Fibroblast of mammary gland (primary cell): ENCODE measurements around the gene CD300E.
"Not testable (repeated sequence)": the region's sequence is repeated elsewhere in the genome, so short reads cannot be mapped to it uniquely, and the experiment has no call there.

Source experiments
- DNase-seq: peaks from one replicate; pipeline ENCODE4 v3.0.0-alpha.2; 2010; ENCODE audit warnings: low read depth
- H3K4me3 ChIP-seq: 2 replicates; pipeline ENCODE4 v1.5.1; 2011; ENCODE audit warnings: low read depth, mild to moderate bottlenecking, low read length, moderate library complexity; ENCODE audit not compliant: control insufficient read depth
- TF ChIP-seq, protein P1 (sequence below): conservative IDR thresholded peaks from 2 replicates; pipeline ENCODE4 v1.5.1; 2011; ENCODE audit warnings: low read depth, low read length, inconsistent platforms; ENCODE audit not compliant: control insufficient read depth, insufficient read depth

The CD300E gene

DNA sequence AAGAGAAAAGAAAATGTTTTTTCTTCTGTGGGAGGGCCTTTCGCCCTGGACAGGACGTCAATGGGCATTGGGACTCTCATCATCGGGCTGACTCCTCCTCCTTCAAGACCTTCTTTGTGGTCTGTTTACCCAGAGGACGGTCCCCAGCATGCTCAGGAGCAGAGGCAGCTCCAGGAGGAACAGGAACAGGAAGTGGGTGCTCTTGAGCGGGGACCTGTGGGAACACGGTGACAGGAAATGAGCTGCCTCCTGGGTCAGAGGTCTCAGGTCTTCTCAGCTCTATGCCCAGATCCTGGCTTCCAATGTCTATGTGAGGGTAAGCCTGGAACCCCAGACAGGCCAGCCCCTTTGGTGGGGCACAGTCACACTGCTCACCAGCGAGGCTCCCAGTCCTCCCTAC, 43.6 kb downstream of the CD300E start:
- TF ChIP-seq, protein P1, sequence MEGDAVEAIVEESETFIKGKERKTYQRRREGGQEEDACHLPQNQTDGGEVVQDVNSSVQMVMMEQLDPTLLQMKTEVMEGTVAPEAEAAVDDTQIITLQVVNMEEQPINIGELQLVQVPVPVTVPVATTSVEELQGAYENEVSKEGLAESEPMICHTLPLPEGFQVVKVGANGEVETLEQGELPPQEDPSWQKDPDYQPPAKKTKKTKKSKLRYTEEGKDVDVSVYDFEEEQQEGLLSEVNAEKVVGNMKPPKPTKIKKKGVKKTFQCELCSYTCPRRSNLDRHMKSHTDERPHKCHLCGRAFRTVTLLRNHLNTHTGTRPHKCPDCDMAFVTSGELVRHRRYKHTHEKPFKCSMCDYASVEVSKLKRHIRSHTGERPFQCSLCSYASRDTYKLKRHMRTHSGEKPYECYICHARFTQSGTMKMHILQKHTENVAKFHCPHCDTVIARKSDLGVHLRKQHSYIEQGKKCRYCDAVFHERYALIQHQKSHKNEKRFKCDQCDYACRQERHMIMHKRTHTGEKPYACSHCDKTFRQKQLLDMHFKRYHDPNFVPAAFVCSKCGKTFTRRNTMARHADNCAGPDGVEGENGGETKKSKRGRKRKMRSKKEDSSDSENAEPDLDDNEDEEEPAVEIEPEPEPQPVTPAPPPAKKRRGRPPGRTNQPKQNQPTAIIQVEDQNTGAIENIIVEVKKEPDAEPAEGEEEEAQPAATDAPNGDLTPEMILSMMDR: no peak
- H3K4me3 ChIP-seq: no peak overlapping the region
- no peak for DNase-seq

DNA sequence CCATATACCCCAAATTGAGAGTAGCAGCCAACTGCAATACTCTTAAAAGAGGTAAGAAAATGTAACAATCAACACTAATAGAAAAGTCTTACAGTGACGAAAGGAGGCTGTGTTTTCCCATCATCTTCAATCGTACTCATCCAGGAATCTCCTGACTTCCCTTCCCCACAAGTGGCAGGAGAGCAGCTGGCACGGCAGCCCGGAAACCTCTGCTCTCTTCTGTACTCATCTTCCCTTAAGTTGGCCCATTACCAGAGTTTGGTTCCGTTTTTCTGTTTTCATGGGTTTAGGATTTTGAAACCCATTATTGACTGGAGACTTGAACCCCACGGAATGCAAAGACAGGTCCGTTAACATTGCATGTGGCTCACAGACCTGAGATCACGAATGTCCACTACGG, 44.6 kb downstream of the CD300E start:
- H3K4me3 ChIP-seq: no peak overlapping the region
- TF ChIP-seq, protein P1: no peak
- DNase-seq: no peak

DNA sequence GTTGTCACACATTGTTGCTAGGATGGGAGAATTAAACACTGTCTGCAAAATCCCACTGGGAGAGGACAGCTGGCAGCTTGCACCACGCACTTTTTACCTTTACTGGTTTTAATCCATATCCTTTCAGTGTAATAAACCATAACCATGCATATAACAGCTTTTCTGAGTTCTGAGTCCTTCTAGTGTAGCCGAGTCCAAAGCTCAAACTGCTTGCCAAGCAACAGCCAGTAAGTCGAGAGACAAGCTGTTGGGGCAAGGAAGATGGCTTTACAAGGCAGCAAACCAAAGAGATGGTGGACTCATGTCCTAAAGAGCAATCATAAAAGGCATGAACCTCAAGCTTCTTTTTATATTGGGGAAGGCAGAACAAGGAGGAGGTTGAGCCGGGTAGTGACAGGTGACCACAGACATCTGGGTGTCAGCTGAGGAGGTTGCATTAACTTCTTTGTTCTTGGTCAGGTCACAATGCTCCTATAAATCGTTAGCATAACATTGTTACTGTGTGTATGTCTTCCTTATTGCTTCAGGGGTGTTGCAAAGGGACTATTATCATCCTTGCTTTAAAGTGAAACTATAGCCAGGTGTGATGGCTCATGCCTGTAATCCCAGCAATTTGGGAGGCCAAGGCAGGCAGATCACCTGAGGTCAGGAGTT, 48.9 kb downstream of the CD300E start:
- TF ChIP-seq, protein P1: no peak
- no peak overlapping the region for H3K4me3 ChIP-seq
- DNase-seq: no peak

DNA sequence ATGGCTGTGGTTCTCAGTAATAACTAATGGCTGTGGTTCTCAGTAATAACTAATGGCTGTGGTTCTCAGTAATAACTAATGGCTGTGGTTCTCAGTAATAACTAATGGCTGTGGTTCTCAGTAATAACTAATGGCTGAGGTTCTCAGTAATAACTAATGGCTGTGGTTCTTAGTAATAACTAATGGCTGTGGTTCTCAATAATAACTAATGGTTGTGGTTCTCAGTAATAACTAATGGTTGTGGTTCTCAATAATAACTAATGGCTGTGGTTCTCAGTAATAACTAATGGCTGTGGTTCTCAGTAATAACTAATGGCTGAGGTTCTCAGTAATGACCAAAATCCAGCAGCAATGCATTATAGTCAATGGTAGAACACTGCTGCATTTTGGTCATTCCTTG, 49.9 kb downstream of the CD300E start:
- DNase-seq, H3K4me3 ChIP-seq: not testable (repeated sequence)

DNA sequence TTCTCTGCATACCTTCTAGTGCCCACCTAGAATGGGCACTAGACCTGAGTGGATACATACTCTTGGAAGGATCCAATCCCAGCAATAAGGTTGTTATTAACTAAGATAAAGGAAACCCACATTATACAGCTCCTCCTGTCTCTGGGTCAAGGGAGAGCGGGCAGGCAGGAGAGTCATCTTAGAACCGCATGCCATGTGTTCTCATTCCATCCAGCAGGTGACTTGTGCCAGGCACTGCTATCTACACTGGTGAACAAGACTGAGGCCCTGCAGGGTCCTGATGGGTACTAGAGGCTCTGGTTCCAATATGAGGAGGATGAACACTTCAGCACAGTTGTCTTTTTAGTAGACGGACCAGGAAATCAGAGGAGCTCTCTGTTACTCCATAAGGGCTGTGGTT, 50.4 kb downstream of the CD300E start:
- no peak overlapping the region for H3K4me3 ChIP-seq
- DNase-seq: no peak
- TF ChIP-seq, protein P1: no peak

DNA sequence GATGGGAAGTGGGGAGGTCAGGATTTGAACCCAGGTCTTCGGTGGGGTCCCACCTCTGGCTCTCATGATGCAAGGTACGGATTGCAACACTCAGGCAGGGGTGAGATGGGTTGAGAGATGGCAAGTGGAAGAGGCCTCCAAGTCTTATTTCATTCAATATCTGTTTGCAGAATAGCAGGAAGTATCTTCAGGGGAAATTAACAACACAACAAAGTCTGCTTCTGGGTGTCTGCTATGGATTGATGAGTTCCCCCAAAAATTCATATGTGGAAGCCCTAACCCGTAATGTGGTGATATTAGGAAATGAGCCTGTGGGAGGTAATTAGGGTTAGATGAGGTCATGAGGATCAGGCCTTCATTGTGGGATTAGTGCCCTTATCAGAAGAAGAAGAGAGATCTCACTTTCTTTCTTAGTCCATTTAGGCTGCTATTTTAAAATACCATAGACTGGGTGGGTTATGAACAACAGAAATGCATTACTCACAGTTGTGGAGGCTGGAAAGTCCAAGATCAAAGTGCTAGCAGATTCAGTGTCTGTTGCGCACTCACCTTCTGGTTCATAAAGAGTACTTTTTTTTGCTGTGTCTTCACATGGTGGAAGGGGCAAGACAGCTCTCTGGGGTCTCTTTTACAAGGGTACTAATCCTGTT, 51.8 kb downstream of the CD300E start:
- no peak for DNase-seq
- H3K4me3 ChIP-seq: no peak overlapping the region
- TF ChIP-seq, protein P1: no peak

DNA sequence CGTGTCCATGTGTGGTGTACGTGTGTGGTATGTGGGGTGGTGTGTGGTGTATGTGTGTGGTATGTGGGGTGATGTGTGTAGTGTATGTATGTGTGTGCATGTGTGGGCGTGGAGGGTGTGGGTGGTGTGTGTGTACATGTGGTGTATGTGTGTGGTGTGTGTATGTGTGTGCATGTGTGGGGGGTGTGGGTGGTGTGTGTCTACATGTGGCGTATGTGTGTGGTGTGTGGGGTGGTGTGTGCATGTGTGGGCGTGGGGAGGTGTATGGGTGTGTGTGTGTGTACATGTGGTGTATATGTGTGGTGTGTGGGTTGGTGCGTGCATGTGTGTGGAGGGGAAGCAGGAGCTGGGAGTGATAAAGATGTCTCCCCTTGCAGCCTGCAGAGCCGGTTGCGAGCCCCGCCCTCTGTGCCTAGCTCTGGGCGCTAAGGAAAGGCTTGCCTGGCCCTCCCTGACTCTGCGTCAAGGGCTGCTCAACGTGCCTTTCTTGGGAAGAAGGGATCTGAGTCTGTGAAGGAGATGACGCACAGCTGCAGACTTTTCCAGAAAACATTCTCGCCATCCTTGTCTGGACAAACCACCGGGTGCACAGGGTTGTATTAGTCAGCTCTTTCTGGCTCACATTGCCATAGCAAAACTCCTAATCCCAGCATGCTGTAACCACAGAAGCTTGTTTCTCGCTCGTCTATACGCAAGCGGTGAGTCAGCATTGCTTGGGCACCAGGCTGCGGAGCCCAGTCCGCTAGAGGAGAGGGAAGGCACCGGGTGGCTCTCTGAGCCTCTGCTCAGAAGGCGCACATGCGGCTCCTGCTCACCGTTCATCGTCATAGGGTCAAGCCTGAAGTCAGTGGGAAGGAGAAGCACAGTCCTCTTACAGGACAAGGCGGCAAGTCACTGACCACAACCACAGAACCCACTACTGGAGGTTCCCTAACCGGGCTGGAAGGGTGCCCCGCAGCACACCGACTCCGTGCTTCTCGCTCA, 54.2 kb downstream of the CD300E start:
- no peak overlapping the region for H3K4me3 ChIP-seq
- TF ChIP-seq, protein P1: no peak
- peak; percentile 100 for DNase-seq
